Skin of body (tissue), 2 donors: Measurements from ENCODE around the gene ACOX1. TPM values are rescaled to one million over a fixed set of nuclear protein-coding genes. Genes with fewer than 3 reads are reported as not detected.

Experiments used
- DNase-seq: peaks from one replicate; lab custom pipeline; 2025; lab: John Stamatoyannopoulos, UW
- total RNA-seq: library from RNA; depleted of rRNA; stranded (reverse); fragments of >200 nt; gene quantifications from one replicate; pipeline ENCODE4 v1.2.3, GENCODE V29; 2014

The ACOX1 gene
- total RNA-seq: 57.9 TPM

- peak; percentile 97 for DNase-seq
These were observed at the start of gene ACOX1, which contains the start of gene TEN1 for GRCh38 chr17:75978938-75979704. Gene ACOX1, minus strand, starts transcription at chr17:75979166. Its CDS starts 93 bp downstream, at chr17:75979073. Gene TEN1, plus strand, starts transcription at chr17:75979240. Its CDS starts 6,953 bp downstream, at chr17:75986193.

DNA sequence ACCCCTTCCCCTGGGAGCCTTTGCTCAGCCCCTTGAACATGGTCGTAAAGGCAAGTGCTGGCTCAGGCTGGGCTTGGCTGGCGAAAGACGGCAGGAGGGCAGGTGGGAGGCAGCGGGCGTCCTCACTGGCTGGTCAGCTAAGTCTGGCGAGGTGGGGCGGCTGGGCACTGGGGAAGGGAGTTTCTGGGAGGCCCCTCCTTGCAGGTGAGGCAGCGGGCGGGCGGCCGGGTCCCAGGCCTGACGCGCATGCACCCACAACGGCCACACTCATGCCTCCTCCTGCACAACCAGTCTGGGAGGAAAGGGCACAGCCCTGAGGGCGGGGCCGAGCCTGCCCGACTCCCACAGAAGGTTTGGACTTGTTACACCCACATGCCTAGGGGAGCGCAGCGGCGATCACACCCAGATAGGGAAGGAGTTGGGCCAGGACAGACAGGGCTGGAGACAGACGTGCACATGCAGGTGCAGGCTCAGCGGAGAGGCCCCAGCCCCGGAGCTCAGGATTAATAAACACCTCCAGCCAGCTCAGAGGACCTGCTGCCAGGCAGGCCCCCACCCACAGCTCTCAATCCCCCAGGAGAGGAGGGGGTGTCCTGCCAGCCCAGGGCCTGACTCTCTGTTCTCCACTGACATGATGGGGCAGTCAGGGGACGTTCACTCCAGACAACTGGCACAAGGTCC is 48.3 kb upstream of the ACOX1 start, which contains the start of gene EVPL:
Gene EVPL (minus strand): TSS at position 148 of the 681 bp plus-strand sequence. CDS start 108 bp downstream, at position 40.
- no peak for DNase-seq

GRCh38 chr17:76026714-76027158 is 47.8 kb upstream of the ACOX1 start:
- no peak for DNase-seq

DNA sequence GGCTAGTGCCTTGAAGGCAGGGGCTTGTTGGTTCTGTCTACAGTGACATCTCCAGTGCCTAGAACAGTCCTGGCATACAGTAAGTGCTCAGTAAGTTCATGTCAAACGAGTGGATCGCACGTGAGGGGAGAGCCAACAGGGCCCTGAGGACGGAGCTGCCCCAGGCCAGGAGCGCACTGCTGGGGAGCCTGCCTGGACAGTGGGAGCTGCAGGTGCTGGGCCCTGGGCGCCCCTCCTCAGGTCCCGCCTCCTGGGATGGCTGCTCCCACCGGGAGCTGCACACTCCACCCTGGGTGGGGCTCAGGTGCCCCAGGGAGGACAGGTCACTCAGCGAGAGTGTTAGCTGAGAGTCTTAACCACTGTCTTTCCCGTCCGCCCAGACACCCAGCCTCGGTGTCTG is 46.3 kb upstream of the ACOX1 start:
- DNase-seq: no peak

GRCh38 chr17:76024353-76024752 is 45.4 kb upstream of the ACOX1 start:
- no peak for DNase-seq

DNA sequence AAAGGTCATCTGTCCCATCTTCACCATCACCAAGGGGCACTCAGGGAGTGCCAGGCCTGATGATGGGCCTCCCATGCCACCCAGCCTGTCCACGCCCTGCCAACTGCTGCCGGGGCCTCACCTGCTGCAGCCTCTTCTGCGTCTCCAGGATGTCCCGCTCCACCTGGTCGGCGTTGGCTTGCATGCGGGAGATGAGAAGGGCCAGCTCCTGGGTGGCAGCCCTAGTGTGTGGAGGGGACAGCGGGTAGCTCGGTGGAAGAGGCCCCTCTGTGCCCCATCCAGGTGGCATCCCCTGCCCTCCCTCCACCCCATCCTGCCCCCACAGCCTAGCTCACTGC is 44.9 kb upstream of the ACOX1 start:
- DNase-seq: no peak

DNA sequence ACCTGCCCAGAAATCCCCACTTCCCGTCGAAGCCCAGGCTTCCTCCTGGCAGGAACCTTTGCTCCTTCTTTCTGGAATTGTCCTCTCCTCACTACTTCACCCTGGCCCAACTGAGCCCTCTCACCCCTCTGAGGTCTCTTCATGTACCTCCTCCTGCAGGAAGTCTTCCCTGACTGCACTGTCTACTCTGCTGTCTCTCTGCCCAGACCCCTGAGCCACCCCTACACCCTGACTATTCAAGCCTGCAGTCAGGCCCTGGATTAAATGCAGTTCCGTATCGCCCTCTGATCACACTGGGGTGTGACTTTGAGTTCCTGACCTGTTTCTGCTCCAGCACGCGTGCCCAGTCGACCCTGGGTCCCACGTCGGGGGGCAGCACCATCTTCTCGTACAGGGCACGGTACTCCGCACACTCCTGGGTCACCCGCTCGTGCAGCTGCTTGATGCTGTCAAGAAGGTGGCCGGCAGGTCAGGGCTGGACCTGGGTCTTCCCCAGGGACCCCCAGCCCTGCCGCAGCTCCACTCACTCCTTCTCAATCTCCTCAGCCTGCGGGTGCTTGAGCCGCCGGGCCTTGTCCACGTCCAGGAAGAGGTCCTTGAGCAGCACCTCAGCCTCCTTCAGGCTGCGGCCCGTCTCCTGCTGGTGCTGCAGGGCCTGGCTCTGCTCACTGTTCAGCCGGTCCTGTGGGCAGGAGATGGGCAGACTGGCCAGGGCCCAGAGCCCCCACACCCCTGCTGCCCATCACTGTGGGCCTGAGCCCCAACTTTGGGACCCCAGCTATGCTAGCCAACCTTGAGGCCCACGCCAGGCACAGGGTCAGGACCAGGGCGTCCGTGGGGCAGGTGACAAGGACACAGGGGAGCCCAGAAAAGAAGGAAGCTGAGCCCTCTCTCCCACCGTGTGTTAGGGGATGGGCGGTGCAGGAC is 44.3 kb upstream of the ACOX1 start:
- no peak for DNase-seq

DNA sequence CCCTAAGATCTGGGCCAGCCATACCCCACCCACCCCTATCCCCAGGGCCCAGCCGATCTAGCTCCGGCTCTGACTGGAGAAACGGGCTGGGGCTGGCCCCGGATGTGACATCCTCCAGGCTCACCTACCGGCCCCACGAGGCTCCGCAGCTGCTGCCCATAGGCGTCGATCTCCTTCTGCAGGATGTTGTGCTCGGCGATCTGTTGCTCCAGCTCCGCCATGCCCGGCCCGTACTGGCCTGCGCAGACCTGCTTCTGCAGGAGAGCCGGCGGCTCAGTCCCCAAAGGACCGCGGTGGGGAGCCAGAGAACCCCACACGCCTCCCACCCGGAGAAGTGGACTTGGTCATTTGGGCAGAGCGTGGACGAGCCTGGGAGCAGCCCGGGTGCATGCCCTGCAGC is 43.3 kb upstream of the ACOX1 start:
- no peak for DNase-seq

- DNase-seq: no peak
These were observed 41.0 kb upstream of the ACOX1 start for GRCh38 chr17:76019833-76020467.

- DNase-seq: no peak
These were observed 39.8 kb upstream of the ACOX1 start for GRCh38 chr17:76018801-76019200.

GRCh38 chr17:76018340-76018680 is 39.3 kb upstream of the ACOX1 start:
- no peak for DNase-seq

- no peak for DNase-seq
These were observed 38.7 kb upstream of the ACOX1 start for GRCh38 chr17:76017481-76018339.

DNA sequence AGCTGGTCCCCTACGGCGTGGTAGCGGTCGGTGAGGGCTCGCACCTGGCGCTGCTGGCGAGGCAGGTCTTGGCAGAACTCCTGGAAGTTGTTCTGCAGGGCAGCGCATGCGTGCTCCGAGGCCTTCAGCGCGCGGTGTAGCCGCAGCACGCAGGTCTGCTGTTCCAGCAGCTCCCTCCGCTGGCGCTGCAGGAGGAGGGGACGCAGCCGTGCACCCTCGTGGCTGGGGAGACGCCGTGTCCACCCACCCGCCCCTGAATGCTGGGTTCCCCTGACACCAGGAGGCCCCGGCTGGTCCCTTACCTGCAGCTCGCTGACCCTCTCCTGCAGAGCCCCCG is 35.9 kb upstream of the ACOX1 start:
- no peak for DNase-seq

DNA sequence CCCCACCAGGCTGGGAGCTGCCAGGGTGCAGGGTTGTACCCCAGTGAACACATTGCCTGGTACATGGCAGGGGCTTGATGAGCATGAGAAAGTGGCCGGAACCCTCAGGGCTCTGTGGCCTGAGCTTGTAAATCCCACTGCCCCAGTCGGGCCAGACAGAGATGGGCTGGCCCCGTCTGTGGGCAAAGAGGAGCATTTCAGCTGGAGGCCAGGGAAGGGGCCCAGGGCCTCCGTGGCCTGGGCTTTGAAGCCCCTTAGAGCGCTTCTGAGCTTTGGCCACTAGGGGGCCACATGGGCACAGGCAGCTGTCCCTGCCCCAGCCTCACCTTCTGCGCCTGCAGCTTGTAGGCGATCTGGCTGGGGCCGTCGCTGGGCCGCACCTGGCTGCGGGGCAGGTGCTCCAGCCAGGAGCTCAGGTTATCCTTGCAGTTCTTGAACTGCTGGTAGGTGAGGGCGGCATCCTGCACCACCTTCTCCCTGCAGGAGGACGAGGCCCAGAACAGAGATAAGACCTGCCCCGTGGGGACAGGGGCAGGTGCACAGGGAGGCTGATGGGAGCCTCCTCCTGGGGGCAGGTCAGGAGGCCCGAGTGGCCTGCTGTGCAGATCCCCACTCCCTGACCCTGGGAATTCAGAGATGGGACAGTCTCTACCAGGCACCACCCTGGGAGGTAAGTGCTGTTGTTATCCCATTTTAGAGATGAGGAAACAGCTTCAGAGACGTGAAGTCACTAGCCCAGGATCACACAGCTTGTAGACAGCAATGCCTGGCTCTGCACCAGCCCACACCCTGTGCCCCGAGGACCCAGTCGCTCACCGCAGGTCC is 35.3 kb upstream of the ACOX1 start:
- peak; percentile 5 for DNase-seq

GRCh38 chr17:76013377-76013932 is 34.5 kb upstream of the ACOX1 start:
- DNase-seq: no peak

DNA sequence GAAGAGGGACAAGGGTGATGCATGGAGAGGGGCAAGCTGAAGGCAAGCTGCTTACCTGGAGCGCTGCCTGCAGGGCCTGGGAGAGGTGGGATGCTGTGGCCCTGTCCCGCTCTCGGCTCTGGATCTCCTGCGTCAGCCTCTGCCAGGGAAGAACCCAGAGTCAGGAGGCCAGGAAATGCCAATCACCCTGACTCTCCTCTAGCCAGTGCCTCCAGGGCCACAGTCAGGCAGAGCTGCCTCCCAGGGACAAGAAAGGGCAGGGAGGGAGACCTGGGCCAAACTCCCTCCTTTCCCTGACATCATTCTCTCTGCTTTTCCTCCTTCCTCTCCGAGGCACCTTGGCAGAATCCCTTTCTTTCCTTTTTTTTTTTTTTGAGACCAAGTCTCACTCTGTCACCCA is 33.0 kb upstream of the ACOX1 start:
- no peak for DNase-seq

DNA sequence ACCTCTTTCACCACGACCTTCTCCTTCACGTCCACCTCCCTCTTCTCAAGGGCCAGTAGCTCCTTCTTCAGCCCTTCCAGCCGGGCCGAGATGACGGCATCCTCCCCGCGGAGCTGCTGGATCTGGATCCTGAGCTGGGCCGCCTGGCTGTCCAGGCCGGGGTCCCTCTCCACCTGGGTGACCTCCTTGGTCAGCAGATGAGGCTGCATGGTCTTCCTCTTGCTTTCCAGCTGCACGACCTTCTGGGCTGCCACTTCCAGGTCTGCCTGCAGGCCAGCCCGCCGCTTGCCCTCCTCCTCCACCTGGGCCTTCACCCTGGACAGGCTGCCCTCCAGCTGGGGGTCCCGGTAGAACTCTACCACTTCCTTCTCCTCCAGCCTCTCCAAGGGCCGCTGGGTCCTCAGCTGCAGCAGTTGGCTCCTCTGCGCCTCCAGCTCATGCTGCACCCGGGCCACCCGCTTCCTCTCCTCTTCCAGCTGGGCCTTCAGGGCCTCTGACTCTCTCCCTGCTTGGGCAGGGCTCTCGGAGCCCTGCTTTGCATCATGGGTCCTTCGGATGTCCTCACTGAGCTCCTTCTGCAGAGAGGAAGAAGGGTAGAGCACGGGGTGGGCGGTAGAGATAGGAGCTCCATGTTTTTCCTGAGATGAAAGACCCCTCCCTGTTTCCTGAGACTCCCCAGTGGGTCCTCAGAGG is 31.1 kb upstream of the ACOX1 start:
- no peak for DNase-seq

DNA sequence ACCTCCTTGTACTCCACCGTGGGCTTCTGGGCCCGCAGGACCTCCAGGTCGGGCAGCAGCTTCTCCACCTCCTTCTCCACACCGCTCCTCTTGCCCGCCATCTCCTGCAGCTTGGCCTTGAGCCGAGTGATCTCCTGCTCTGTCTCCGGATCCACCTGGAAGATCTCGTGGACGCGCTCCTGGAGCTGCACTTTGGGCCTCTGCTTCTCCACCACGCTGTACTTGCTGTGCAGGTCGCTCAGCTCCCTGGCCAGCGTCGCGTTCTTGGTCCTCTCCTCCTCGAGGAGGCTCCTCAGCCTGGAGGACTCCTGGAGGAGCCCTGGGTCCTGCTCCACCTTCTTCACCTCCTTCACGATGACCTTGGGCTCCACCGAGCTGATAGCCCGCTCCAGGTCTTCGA is 30.5 kb upstream of the ACOX1 start:
- no peak for DNase-seq
